A549 treated with dexamethasone at 1 μM for 4 hours (cell line): Measurements from ENCODE around the gene CD22. TPM values are rescaled to one million over a fixed set of nuclear protein-coding genes. Genes with fewer than 3 reads are reported as not detected.

Experiments
- total RNA-seq: library from RNA; stranded (reverse); fragments of 200-300 nt; extraction: Qiagen RNA extraction; gene quantifications from 5 replicates; pipeline ENCODE4 v1.2.3, GENCODE V29; 2022

CD22 gene
- 0.88 to 1.3 TPM (median 1.1 TPM) in 5 replicates for total RNA-seq

DNA sequence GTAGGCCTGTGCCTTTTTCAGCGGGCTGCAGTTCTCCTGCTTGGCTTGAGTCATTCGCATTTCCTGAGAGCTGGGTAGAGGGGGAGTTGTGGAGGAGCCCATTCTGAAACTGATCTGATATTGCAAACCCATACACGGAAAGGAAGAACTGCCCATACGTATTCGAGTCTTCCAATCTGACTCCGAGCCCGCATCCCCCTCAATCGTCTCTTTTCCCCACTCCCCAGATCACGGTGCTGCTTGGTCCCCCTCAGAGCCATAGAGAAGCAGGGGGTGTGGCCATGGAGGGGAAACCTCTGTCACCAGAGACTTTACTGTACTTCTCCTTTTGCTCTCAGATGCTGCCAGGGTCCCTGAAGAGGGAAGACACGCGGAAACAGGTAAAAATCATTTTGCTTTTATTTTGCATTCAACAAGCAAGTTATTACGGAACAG is at the start of gene CD22:
Gene CD22 (plus strand): TSS at position 337 of the 435 bp plus-strand sequence. CDS start 2,854 bp downstream, outside the sequence.

DNA sequence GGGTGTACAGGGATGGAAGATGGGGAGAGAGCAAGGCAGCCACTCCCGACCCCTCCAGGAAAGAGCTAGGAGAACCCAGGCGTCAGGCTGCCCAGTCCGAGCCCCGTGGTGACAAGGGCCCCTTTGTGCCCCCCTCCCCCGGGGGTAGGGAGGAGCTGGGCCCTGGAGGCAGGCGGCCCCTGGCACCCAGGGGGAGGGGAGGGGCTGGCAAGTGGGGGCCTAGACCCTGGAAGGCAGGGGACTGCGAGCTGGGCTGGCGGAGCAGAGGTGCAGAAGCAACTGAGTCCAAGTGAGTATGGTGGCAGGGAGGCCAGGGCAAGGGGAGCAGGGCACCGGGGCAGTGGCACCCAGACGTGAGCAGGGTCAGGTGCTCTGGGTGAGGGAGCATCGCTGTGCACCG is 37.1 kb upstream of the CD22 start, which contains the start of gene MAG:
Gene MAG (plus strand): TSS at position 246 of the 400 bp plus-strand sequence. CDS start 3,248 bp downstream, outside the sequence.

GRCh38 chr19:35347171-35347929 is 18.4 kb downstream of the CD22 start, which contains the start of gene FFAR1:
TSS of gene FFAR1 (plus strand) at chr19:35347902. CDS start at chr19:35351552, 3,650 bp downstream.

DNA sequence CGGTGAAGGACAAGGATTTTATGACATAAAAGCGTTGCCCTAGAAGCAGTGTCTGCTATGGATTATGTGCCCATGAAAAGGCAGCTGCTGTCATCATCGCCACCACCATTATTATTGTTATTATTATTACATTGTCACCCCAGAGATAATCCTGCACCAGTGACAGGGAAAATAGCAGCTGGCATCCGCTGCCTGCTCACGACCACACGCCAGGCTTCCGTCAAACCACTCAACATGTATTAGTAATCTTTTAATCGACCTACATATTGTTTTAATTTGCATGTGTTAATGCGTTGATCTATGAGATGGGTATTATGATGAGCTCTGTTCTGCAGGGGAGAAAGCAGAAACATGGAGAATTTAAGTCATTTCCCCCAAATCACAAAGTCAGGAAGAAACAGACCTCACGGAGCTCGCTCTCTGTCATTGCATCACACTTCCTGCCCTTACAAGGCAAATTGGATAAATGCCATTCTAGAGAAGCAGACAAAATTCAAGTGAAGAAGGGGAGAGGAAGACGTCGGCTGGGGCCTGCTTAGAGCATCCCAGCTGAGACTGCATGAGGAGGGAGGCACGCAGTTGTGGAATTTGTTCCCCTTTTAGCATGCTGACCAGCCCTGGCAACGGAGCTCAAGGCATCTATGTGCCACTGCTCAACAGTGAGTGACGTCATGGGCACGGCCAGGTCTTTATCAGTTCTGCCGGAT is 29.0 kb downstream of the CD22 start, which contains the start of gene FFAR3:
Gene FFAR3 (plus strand): TSS at position 594 of the 707 bp plus-strand sequence. CDS start 431 bp downstream, outside the sequence.

DNA sequence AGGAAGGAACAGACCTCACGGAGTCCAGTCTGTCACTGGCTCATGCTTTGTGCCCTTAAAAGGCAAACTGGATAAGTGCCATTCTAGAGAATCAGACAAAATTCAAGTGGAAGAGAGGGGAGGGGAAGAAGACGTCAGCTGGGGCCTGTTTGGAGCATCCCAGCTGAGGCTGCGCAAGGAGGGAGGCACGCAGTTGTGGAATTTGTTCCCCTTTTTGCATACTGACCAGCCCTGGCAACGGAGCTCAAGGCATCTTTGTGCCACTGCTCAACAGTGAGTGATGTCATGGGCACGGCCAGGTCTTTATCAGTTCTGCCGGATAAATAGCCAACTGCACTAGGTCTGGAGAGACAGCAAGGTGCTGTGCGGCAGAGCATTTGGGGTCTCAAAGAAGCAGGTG is 41.7 kb downstream of the CD22 start, which contains the start of gene GPR42:
Gene GPR42 (plus strand): TSS at position 347 of the 400 bp plus-strand sequence. CDS start 292 bp downstream, outside the sequence.

Other genes with a start within 250 kb of the CD22 start
- gene FXYD3, start 213.4 kb upstream of the CD22 start, total RNA-seq, result 0.33 to 0.67 TPM (median 0.42 TPM) in 5 replicates
- gene LGI4, start 194.1 kb upstream of the CD22 start, total RNA-seq, result 0.15 to 0.45 TPM (median 0.22 TPM) in 5 replicates
- gene FXYD1, start 190.4 kb upstream of the CD22 start, total RNA-seq, result 0.22 to 0.33 TPM in 2 of 5 replicates, not detected in the others
- 0.14 to 0.19 TPM (median 0.17 TPM) in 3 of 5 replicates, not detected in the others for gene FXYD7, start 185.9 kb upstream of the CD22 start, total RNA-seq
- gene FXYD5, start 174.5 kb upstream of the CD22 start, total RNA-seq, result 171 to 243 TPM (median 234 TPM) in 5 replicates
- not detected in 5 replicates for gene FAM187B, start 100.4 kb upstream of the CD22 start, total RNA-seq
- gene LSR, start 80.2 kb upstream of the CD22 start, total RNA-seq, result 7.4 to 11.3 TPM (median 8.8 TPM) in 5 replicates
- 120 to 172 TPM (median 158 TPM) in 5 replicates for gene USF2, start 60.2 kb upstream of the CD22 start, total RNA-seq
- gene HAMP, start 46.7 kb upstream of the CD22 start, total RNA-seq, result 0.03 to 0.13 TPM (median 0.08 TPM) in 3 of 5 replicates, not detected in the others
- 0.15 TPM in 1 of 5 replicates, not detected in the others for gene MAG, start 37.0 kb upstream of the CD22 start, total RNA-seq
- gene FFAR1, start 18.7 kb downstream of the CD22 start, total RNA-seq, result 0.06 TPM in 1 of 5 replicates, not detected in the others
- gene FFAR3, start 29.3 kb downstream of the CD22 start, total RNA-seq, result 0.06 to 0.17 TPM in 2 of 5 replicates, not detected in the others
- not detected in 5 replicates for gene GPR42, start 41.9 kb downstream of the CD22 start, total RNA-seq
- gene FFAR2, start 119.1 kb downstream of the CD22 start, total RNA-seq, result 0.03 to 0.06 TPM (median 0.04 TPM) in 4 of 5 replicates, not detected in the other
- gene KRTDAP, start 161.3 kb downstream of the CD22 start, total RNA-seq, result not detected in 5 replicates
- gene DMKN, start 184.5 kb downstream of the CD22 start, total RNA-seq, result 31.6 to 41.1 TPM (median 36.7 TPM) in 5 replicates
- 2.9 to 4.4 TPM (median 3.9 TPM) in 5 replicates for gene SBSN, start 199.1 kb downstream of the CD22 start, total RNA-seq
- gene GAPDHS, start 204.3 kb downstream of the CD22 start, total RNA-seq, result 0.07 to 0.26 TPM (median 0.09 TPM) in 5 replicates
- gene TMEM147, start 216.4 kb downstream of the CD22 start, total RNA-seq, result 352 to 413 TPM (median 378 TPM) in 5 replicates
- gene ATP4A, start 234.5 kb downstream of the CD22 start, total RNA-seq, result 0.02 to 0.19 TPM (median 0.08 TPM) in 4 of 5 replicates, not detected in the other